Gastroesophageal sphincter (tissue), 4 donors: ENCODE data around the gene TAOK3. TPM values are rescaled to one million over a fixed set of nuclear protein-coding genes. Genes with fewer than 3 reads are reported as not detected.

ENCODE experiments used
- ATAC-seq: fragments of 150-250 bp; one replicate; pipeline ENCODE4 v1.9.1; 2016; ENCODE audit warnings: mild to moderate bottlenecking, moderate library complexity
- H3K27ac ChIP-seq, 4 donors: fragments of 200-600 bp; sonication (generic) in 3 of 4; 1 replicate in 3 of 4; 2 replicates in 1 of 4; pipeline ENCODE4 v1.5.1; 2016 to 2019
- H3K27me3 ChIP-seq: fragments of 200-600 bp; sonication (generic); one replicate; pipeline ENCODE4 v1.5.1; 2019
- H3K36me3 ChIP-seq, 2 donors: fragments of 200-600 bp; sonication (generic); one replicate each; pipeline ENCODE4 v1.5.1; 2019; ENCODE audit warnings: control low read depth in 1 of 2
- H3K4me1 ChIP-seq, 3 donors: fragments of 200-600 bp; sonication (generic); 1 replicate in 2 of 3; 2 replicates in 1 of 3; pipeline ENCODE4 v1.5.1; 2016 to 2019; ENCODE audit warnings: control low read depth in 2 of 3
- H3K4me3 ChIP-seq, 2 donors: fragments of 200-600 bp; sonication (generic); one replicate each; pipeline ENCODE4 v1.5.1; 2019; ENCODE audit warnings: mild to moderate bottlenecking in 1 of 2, moderate library complexity in 1 of 2
- H3K9me3 ChIP-seq, 3 donors: fragments of 200-600 bp; sonication (generic); one replicate each; pipeline ENCODE4 v1.5.1; 2017 to 2019; ENCODE audit warnings: control low read depth in 2 of 3
- CTCF ChIP-seq, 4 experiments: fragments of 200-600 bp in 2 of 4; fragments of 450-650 bp in 2 of 4; sonication (generic) in 1 of 4; IDR thresholded peaks; one replicate each; pipeline ENCODE4 v1.5.1; 2017 to 2019; ENCODE audit warnings: antibody characterized with exemption in 4 of 4, mild to moderate bottlenecking in 2 of 4, moderate library complexity in 2 of 4
- EP300 ChIP-seq: sonication (generic); formaldehyde crosslinking; IDR thresholded peaks from one replicate; pipeline ENCODE4 v1.6.1; 2017; ENCODE audit warnings: antibody characterized with exemption, mild to moderate bottlenecking
- POLR2A ChIP-seq, 2 donors: fragments of 450-650 bp; IDR thresholded peaks; one replicate each; pipeline ENCODE4 v1.6.1; 2017; ENCODE audit warnings: antibody characterized with exemption in 2 of 2, mild to moderate bottlenecking in 2 of 2, moderate library complexity in 1 of 2
- POLR2AphosphoS5 ChIP-seq: sonication (generic); formaldehyde crosslinking; IDR thresholded peaks from one replicate; pipeline ENCODE4 v1.6.1; 2017; ENCODE audit warnings: antibody characterized with exemption
- WGBS, 2 donors: methylation state at CpG; one replicate each; pipeline ENCODE4 v1.1.5; 2018; ENCODE audit warnings: low coverage in 1 of 2; 5-methylcytosine and 5-hydroxymethylcytosine counted together
- total RNA-seq, 4 donors: library from RNA; depleted of rRNA; stranded (reverse); fragments of >200 nt; gene quantifications; one replicate each; pipeline ENCODE4 v1.1.0, GENCODE V29; 2016

The TAOK3 gene
- total RNA-seq, 4 donors from 2014 or later, result 26.9 to 55.0 (median 36.7) TPM

- peak within 1 kb of the TSS; percentile 61 to 64 for H3K4me3 ChIP-seq
- peak; percentile 97 for ATAC-seq
- peaks cover 0 to 18% (median 0%) of the 10 kb centered on the region in 3 donors for H3K4me1 ChIP-seq
- no peaks in the 10 kb centered on the region for H3K27me3 ChIP-seq
- no peaks in the 10 kb centered on the region for H3K36me3 ChIP-seq
- H3K27ac ChIP-seq, result peak within 1 kb of the TSS; percentile 20 to 85 (median 77)
- WGBS, 2 donors, result no CpG with 5 or more reads among the region's 75 CpGs
- TF ChIP-seq POLR2A (IDR thresholded peaks at IDR 0.05) (peak; percentile 53 to 67), POLR2AphosphoS5 (peak; percentile 5), EP300 (no peak), CTCF (IDR thresholded peaks at IDR 0.05) (peak in 1 of 4 experiments; percentile 2)
- no peaks in the 10 kb centered on the region for H3K9me3 ChIP-seq
Observed at GRCh38 chr12:118103601-118104382, 268.9 kb downstream of the TAOK3 start, which contains the start of gene VSIG10. Gene VSIG10 (minus strand): TSS chr12:118104011. CDS start chr12:118103671, 340 bp downstream.

GRCh38 chr12:118103201-118103600 is 269.5 kb downstream of the TAOK3 start:
- ATAC-seq, result no peak
- WGBS, 2 donors, result 0% methylated on average over 4 to 11 of the region's 32 CpGs
- H3K4me3 ChIP-seq, result peak overlapping the region; percentile 61 to 64
- H3K9me3 ChIP-seq, result no peaks in the 10 kb centered on the region
- TF ChIP-seq EP300 (no peak), POLR2A (IDR thresholded peaks at IDR 0.05) (no peak)
- no peaks in the 10 kb centered on the region for H3K36me3 ChIP-seq
- peak overlapping the region; percentile 20 to 85 (median 77) for H3K27ac ChIP-seq
- peaks cover 0 to 18% (median 0%) of the 10 kb centered on the region in 3 donors for H3K4me1 ChIP-seq
- H3K27me3 ChIP-seq, result no peaks in the 10 kb centered on the region

- Histone ChIP-seq H3K27me3 (no peaks in the 10 kb centered on the region), H3K27ac (peak overlapping the region in 1 of 4 donors; percentile 85), H3K9me3 (no peaks in the 10 kb centered on the region), H3K4me1 (peaks cover 0 to 18% (median 0%) of the 10 kb centered on the region in 3 donors), H3K4me3 (peak overlapping the region in 1 of 2 donors; percentile 64), H3K36me3 (no peaks in the 10 kb centered on the region)
- no peak for TF ChIP-seq POLR2AphosphoS5
- no peak for TF ChIP-seq EP300
- no peak for TF ChIP-seq POLR2A (IDR thresholded peaks at IDR 0.05)
- TF ChIP-seq CTCF (IDR thresholded peaks at IDR 0.05), result no peak
- 46 to 66% methylated on average over 3 to 5 of the region's 5 CpGs for WGBS, 2 donors
- no peak for ATAC-seq
Observed at GRCh38 chr12:118102609-118103008, 270.1 kb downstream of the TAOK3 start.

- Histone ChIP-seq H3K4me1 (peaks cover 0 to 18% (median 0%) of the 10 kb centered on the region in 3 donors), H3K27ac (no peak overlapping the region), H3K36me3 (no peaks in the 10 kb centered on the region), H3K4me3 (no peak overlapping the region), H3K27me3 (no peaks in the 10 kb centered on the region), H3K9me3 (no peaks in the 10 kb centered on the region)
- TF ChIP-seq POLR2A (IDR thresholded peaks at IDR 0.05) (no peak), POLR2AphosphoS5 (no peak), EP300 (no peak), CTCF (IDR thresholded peaks at IDR 0.05) (no peak)
- whole genome bisulfite sequencing, 2 donors, result 85% methylated on average over 6 of the region's 6 CpGs; no CpG with 5 or more reads in 1 of the 2 donors
- no peak for ATAC-seq
Observed at GRCh38 chr12:118102070-118102469, 270.6 kb downstream of the TAOK3 start.

GRCh38 chr12:118101051-118101450 is 271.7 kb downstream of the TAOK3 start:
- H3K27me3 ChIP-seq, result no peaks in the 10 kb centered on the region
- no peak overlapping the region for H3K27ac ChIP-seq
- WGBS, 2 donors, result 78 to 82% methylated on average over 1 to 3 of the region's 3 CpGs

More at GRCh38 chr12:118101051-118101450, 271.7 kb downstream of the TAOK3 start:
- Histone ChIP-seq H3K4me1 (peaks cover 0 to 18% (median 0%) of the 10 kb centered on the region in 3 donors), H3K4me3 (no peak overlapping the region), H3K36me3 (no peaks in the 10 kb centered on the region), H3K9me3 (no peaks in the 10 kb centered on the region)
- no peak for TF ChIP-seq EP300
- no peak for TF ChIP-seq POLR2A (IDR thresholded peaks at IDR 0.05)
- no peak for TF ChIP-seq CTCF (IDR thresholded peaks at IDR 0.05)
- no peak for TF ChIP-seq POLR2AphosphoS5
- no peak for ATAC-seq

Other genes with a start within 250 kb of the TAOK3 start
- 100 to 1,000 TPM; 294 to 370 (median 337) TPM for gene PEBP1, start 236.8 kb downstream of the TAOK3 start, total RNA-seq
- 10 to 100 TPM; 57.2 to 65.5 (median 61.5) TPM for gene SUDS3, start 3.6 kb upstream of the TAOK3 start, total RNA-seq